Measurements from ENCODE around the gene PRKACG.

DNA sequence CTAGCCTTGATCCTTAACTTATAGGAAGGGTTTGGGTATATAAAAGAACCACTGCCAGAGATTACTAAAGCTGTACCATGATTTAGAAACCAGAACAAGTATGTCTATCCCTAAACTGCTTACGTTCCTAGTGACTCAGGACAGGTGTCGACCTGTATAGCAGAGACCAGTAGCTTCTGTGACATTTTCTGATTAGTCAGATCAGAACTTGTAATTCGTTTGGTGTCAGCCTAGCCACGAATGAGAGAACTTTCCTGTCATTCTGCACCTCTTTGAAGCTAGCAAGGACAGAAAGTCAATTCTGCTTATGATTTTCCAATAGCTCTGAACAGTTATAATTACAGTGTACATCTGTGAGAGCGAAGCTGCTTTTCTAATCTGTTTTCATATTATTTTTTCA is 39.5 kb downstream of the PRKACG start:
- TF ChIP-seq, protein P1, sequence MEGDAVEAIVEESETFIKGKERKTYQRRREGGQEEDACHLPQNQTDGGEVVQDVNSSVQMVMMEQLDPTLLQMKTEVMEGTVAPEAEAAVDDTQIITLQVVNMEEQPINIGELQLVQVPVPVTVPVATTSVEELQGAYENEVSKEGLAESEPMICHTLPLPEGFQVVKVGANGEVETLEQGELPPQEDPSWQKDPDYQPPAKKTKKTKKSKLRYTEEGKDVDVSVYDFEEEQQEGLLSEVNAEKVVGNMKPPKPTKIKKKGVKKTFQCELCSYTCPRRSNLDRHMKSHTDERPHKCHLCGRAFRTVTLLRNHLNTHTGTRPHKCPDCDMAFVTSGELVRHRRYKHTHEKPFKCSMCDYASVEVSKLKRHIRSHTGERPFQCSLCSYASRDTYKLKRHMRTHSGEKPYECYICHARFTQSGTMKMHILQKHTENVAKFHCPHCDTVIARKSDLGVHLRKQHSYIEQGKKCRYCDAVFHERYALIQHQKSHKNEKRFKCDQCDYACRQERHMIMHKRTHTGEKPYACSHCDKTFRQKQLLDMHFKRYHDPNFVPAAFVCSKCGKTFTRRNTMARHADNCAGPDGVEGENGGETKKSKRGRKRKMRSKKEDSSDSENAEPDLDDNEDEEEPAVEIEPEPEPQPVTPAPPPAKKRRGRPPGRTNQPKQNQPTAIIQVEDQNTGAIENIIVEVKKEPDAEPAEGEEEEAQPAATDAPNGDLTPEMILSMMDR (conservative IDR thresholded peaks at IDR 0.05; ENCODE audit: low read depth, low read length), result no peak
- TF ChIP-seq EZH2 (IDR thresholded peaks at IDR 0.05; ENCODE audit: low read length, unreplicated experiment) (no peak), EZH2phosphoT487 (IDR thresholded peaks at IDR 0.05; ENCODE audit: borderline replicate concordance, low read length) (no peak)

Data from PC-3 (cell line).